Activated CD4-positive, alpha-beta T cell treated with anti-CD3 and anti-CD28 coated beads, Interleukin-10, Interleukin-2, amounts not matched to agents 100 ng/mL and 50 ng/mL, durations not matched to agents 16 hours and 8 hours (primary cell): ENCODE measurements around the gene TCEAL1.
"Not testable (repeated sequence)": the region's sequence is repeated elsewhere in the genome, so short reads cannot be mapped to it uniquely, and the experiment has no call there.

Experiments used
- DNase-seq: peaks from one replicate; pipeline ENCODE4 v3.0.0-alpha.2; 2020

The TCEAL1 gene

GRCh38 chrX:103637604-103638338, 9.0 kb downstream of the TCEAL1 start:
- DNase-seq: no peak

GRCh38 chrX:103638479-103639346, 9.9 kb downstream of the TCEAL1 start:
- not testable (repeated sequence) for DNase-seq

GRCh38 chrX:103640401-103641155, 11.8 kb downstream of the TCEAL1 start:
- no peak for DNase-seq

GRCh38 chrX:103644125-103644524, 15.3 kb downstream of the TCEAL1 start:
- DNase-seq: no peak

- DNase-seq: no peak
Measured at GRCh38 chrX:103647630-103648029, 18.9 kb downstream of the TCEAL1 start.

- DNase-seq: no peak
Measured at GRCh38 chrX:103651151-103651773, 22.5 kb downstream of the TCEAL1 start.

GRCh38 chrX:103655230-103656000, 26.6 kb downstream of the TCEAL1 start:
- DNase-seq: not testable (repeated sequence)

GRCh38 chrX:103656617-103657016, 27.8 kb downstream of the TCEAL1 start:
- DNase-seq: no peak

- DNase-seq: not testable (repeated sequence)
Measured at GRCh38 chrX:103657066-103657465, 28.3 kb downstream of the TCEAL1 start.

- DNase-seq: no peak
Measured at GRCh38 chrX:103658681-103659433, 30.1 kb downstream of the TCEAL1 start.

GRCh38 chrX:103659460-103659859, 30.7 kb downstream of the TCEAL1 start:
- not testable (repeated sequence) for DNase-seq

- no peak for DNase-seq
Measured at GRCh38 chrX:103663981-103664762, 35.4 kb downstream of the TCEAL1 start.

GRCh38 chrX:103666202-103667107, 37.7 kb downstream of the TCEAL1 start:
- no peak for DNase-seq

GRCh38 chrX:103669745-103670144, 41.0 kb downstream of the TCEAL1 start:
- DNase-seq: no peak

GRCh38 chrX:103674531-103675454, 46.0 kb downstream of the TCEAL1 start:
- no peak for DNase-seq

- DNase-seq: no peak
Measured at GRCh38 chrX:103678199-103678993, 49.6 kb downstream of the TCEAL1 start.
